ENCODE results near the gene ITFG2.
"Not testable (repeated sequence)": the region's sequence is repeated elsewhere in the genome, so short reads cannot be mapped to it uniquely, and the experiment has no call there.

The ITFG2 gene

DNA sequence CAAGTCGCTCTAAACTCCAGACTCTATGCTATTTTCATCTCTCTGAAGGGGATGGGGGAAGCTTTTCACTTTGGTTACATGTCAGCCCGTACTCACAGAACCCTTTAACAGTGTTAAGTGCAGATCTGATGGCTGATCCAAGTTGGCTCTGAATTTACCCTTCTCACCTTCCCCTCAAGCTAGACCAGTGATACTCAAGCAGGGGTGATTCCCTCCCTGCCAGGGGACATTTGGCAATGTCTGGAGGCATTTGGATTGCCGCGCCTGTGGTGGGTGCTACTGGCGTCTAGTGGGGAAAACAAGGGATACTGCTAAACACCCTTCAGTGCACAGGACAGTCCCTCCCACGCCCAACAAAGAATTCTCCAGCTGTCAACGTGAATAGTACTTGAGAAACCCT lies 50.4 kb downstream of the ITFG2 start:
- DNase-seq (ENCODE audit: low spot score): no peak
- FAIRE-seq: no peak

DNA sequence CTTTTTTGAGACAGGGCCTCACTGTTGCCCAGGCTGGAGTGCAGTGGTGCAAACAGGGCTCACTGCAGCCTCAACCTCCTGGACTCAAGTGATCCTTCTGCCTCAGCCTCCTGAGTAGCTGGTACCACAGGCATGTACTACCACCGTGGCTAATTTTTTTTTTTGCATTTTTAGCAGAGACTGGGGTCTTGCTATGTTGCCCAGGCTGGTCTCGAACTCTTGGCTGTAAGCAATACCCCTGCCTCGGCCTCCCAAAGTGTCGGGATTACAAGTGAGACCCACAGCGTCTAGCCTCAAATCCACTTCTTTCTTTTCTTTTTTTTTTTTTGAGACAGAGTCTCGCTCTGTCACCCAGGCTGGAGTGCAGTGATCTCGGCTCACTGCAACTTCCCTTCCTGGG lies 50.9 kb downstream of the ITFG2 start:
- FAIRE-seq: not testable (repeated sequence)

GRCh38 chr12:2864198-2864597 lies 51.7 kb downstream of the ITFG2 start:
- no peak for DNase-seq (ENCODE audit: low spot score)
- FAIRE-seq: no peak

More for the DNA sequence above, 50.9 kb downstream of the ITFG2 start:
- DNase-seq (ENCODE audit: low spot score): not testable (repeated sequence)

GRCh38 chr12:2868986-2869632 lies 56.6 kb downstream of the ITFG2 start:
- DNase-seq (ENCODE audit: low spot score); FAIRE-seq: not testable (repeated sequence)

Measured in urothelium cell line (cell line).